ENCODE results near the gene ZBTB20.

GRCh38 chr3:114569186-114569585 lies 577.9 kb downstream of the ZBTB20 start:
- no peak for TF ChIP-seq SIN3A (IDR thresholded peaks at IDR 0.05; ENCODE audit: low read depth, low read length)
- no peak for TF ChIP-seq CTCF (IDR thresholded peaks at IDR 0.05 in 2 of 3, conservative IDR thresholded peaks at IDR 0.05 in 1 of 3; ENCODE audit: control insufficient read depth in 2 of 3, extremely low read depth in 1 of 3, insufficient read depth in 1 of 3, low read depth in 3 of 3, low read length in 3 of 3)
- no peak for TF ChIP-seq POLR2A (IDR thresholded peaks at IDR 0.05; ENCODE audit: low read depth, low read length)
